Activated CD8-positive, alpha-beta T cell treated with anti-CD3 and anti-CD28 coated beads for 36 hours (primary cell): ENCODE measurements around the gene PHIP. TPM values are rescaled to one million over a fixed set of nuclear protein-coding genes. Genes with fewer than 3 reads are reported as not detected.

ENCODE experiments used
- ATAC-seq: fragments of 200-7000 bp; cut with Tn5 transposase; one replicate; pipeline ENCODE4 v1.10.0; 2021; ENCODE audit warnings: mild to moderate bottlenecking, moderate library complexity
- CTCF ChIA-PET: fragments of 350-600 bp; sonication (Branson Sonifier 250); formaldehyde crosslinking; loops from one replicate; lab custom pipeline; 2021; ENCODE audit warnings: antibody characterized with exemption; lab: Charles Lee
- POLR2A ChIA-PET: fragments of 350-600 bp; sonication (Branson Sonifier 250); formaldehyde crosslinking; loops from one replicate; lab custom pipeline; 2021; ENCODE audit warnings: antibody characterized with exemption; lab: Charles Lee
- DNase-seq: peaks from one replicate; pipeline ENCODE4 v3.0.0-alpha.2; 2020
- H3K27ac Mint-ChIP-seq: one replicate; pipeline ENCODE4 v1.8.0; 2021; ENCODE audit warnings: mild to moderate bottlenecking, mixed read lengths
- H3K27me3 Mint-ChIP-seq: one replicate; pipeline ENCODE4 v1.8.0; 2021; ENCODE audit warnings: mixed read lengths
- H3K36me3 Mint-ChIP-seq: one replicate; pipeline ENCODE4 v1.8.0; 2021; ENCODE audit warnings: low read depth, mixed read lengths
- H3K4me1 Mint-ChIP-seq: one replicate; pipeline ENCODE4 v1.8.0; 2021; ENCODE audit warnings: low read depth, mixed read lengths
- H3K4me3 Mint-ChIP-seq: one replicate; pipeline ENCODE4 v1.8.0; 2021; ENCODE audit warnings: mild to moderate bottlenecking, moderate library complexity, mixed read lengths
- H3K9me3 Mint-ChIP-seq: one replicate; pipeline ENCODE4 v1.8.0; 2021; ENCODE audit warnings: mixed read lengths
- CTCF ChIP-seq: fragments of 200-600 bp; IDR thresholded peaks from one replicate; pipeline ENCODE4 v1.8.0; 2022; ENCODE audit warnings: antibody characterized with exemption, mild to moderate bottlenecking
- intact Hi-C: fragments of 100-400 bp; cut with micrococcal nuclease; formaldehyde crosslinking; loops from one replicate; pipeline ENCODE4 v1.10.0; 2022
- total RNA-seq, 2 experiments: library from RNA; stranded (reverse); gene quantifications; one replicate each; pipeline ENCODE4 v1.2.3, GENCODE V29; 2021

PHIP gene
- total RNA-seq, result 10 to 100 TPM; 24.7 to 25.7 TPM

- H3K27me3 Mint-ChIP-seq, result peaks cover 11% of the 10 kb centered on the region
- POLR2A ChIA-PET, result interaction anchor here (0.8 to 2.5 kb wide), 18 partner anchors 9 to 256 kb away, joined by 3 to 13 read pairs (median 4); partner anchors contain the start of gene IRAK1BP1
- DNase-seq (peak; percentile 93), ATAC-seq (peak; percentile 84)
- no peaks in the 10 kb centered on the region for H3K9me3 Mint-ChIP-seq
- peaks cover 28% of the 10 kb centered on the region for H3K4me1 Mint-ChIP-seq
- H3K27ac Mint-ChIP-seq, result peak within 1 kb of the TSS; percentile 97
- peaks cover 16% of the 10 kb centered on the region for H3K36me3 Mint-ChIP-seq
- TF ChIP-seq CTCF, result no peak
- H3K4me3 Mint-ChIP-seq, result peak within 1 kb of the TSS; percentile 95
- CTCF ChIA-PET, result interaction anchor here (0.6 to 1.1 kb wide), 2 partner anchors 11 to 172 kb away, joined by 3 read pairs; no protein-coding TSS in a partner anchor
- intact Hi-C loops, result loop anchor here (1.0 to 5.0 kb wide), 2 partner anchors 36 to 156 kb away; partner anchors contain the start of gene HMGN3
These were observed at the start of gene PHIP for GRCh38 chr6:79078075-79078969. Gene PHIP, minus strand, starts transcription at chr6:79078254. Its CDS starts 186 bp downstream, at chr6:79078068.

- ChIA-PET POLR2A (no interaction called here), CTCF (no interaction called here)
- no peaks in the 10 kb centered on the region for H3K4me1 Mint-ChIP-seq
- no peak overlapping the region for H3K27ac Mint-ChIP-seq
- peaks cover 18% of the 10 kb centered on the region for H3K27me3 Mint-ChIP-seq
- DNase-seq (no peak), ATAC-seq (no peak)
- H3K36me3 Mint-ChIP-seq, result no peaks in the 10 kb centered on the region
- peaks cover 5% of the 10 kb centered on the region for H3K9me3 Mint-ChIP-seq
- intact Hi-C loops, result no loop called here
- TF ChIP-seq CTCF, result no peak
- no peak overlapping the region for H3K4me3 Mint-ChIP-seq
These were observed 49.6 kb upstream of the PHIP start for GRCh38 chr6:79127660-79128059.

GRCh38 chr6:79119217-79119616 lies 41.2 kb upstream of the PHIP start:
- Mint-ChIP-seq H3K9me3 (peaks cover under 1% of the 10 kb centered on the region), H3K36me3 (no peaks in the 10 kb centered on the region), H3K4me1 (no peaks in the 10 kb centered on the region), H3K27me3 (peaks cover 17% of the 10 kb centered on the region), H3K27ac (no peak overlapping the region), H3K4me3 (no peak overlapping the region)
- ChIA-PET POLR2A (no interaction called here), CTCF (interaction anchor here (0.6 kb wide), 1 partner anchor 131 kb away, joined by 3 read pairs; no protein-coding TSS in a partner anchor)
- ATAC-seq (no peak), DNase-seq (no peak)
- intact Hi-C loops, result no loop called here
- TF ChIP-seq CTCF, result no peak

GRCh38 chr6:79117752-79118151 lies 39.7 kb upstream of the PHIP start:
- H3K27me3 Mint-ChIP-seq, result peaks cover 17% of the 10 kb centered on the region
- CTCF ChIA-PET, result no interaction called here

More at GRCh38 chr6:79117752-79118151, 39.7 kb upstream of the PHIP start:
- Mint-ChIP-seq H3K27ac (no peak overlapping the region), H3K4me3 (no peak overlapping the region), H3K36me3 (no peaks in the 10 kb centered on the region), H3K4me1 (no peaks in the 10 kb centered on the region), H3K9me3 (no peaks in the 10 kb centered on the region)
- no peak for ATAC-seq
- POLR2A ChIA-PET, result no interaction called here
- no peak for TF ChIP-seq CTCF
- intact Hi-C loops, result no loop called here
- no peak for DNase-seq
